ENCODE measurements around the gene KCNQ1. TPM values are rescaled to one million over a fixed set of nuclear protein-coding genes. Genes with fewer than 3 reads are reported as not detected.

The KCNQ1 gene
- total and polyA plus RNA-seq, 9 of the 15 experiments (the other 6 are each of a cell fraction or from before 2014, with no cell fraction given), result 0.44 TPM; not detected in 8

DNA sequence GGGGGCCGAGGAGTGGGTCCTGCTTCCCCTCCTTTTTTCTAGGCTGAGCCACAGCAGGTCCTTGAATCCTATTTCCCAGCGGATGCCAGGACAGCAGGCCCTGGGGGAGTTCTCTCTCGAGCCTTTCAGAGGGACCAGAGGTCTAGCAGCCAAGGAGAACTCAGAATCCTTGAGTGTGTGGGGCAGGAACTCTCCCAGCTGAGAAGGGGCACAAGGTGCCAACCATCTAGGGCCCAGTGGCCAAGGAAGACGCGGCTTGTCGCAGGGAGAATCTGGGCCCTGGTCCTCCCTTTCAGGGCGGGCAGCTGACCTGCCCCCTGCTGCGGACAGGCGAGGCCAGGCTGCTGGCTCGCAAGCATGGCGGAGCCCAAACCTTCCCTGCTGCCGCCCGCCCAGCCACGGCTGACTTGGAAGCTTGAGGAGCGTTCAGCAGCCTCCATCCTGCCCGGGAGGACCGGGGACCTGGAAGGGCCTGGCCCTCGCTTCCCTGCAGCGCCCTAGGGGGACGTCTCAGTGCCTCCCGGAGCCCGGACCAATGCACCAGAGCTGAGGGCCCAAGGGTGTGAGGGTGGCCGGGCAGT is 45.2 kb upstream of the KCNQ1 start (continued):
- TF ChIP-seq, protein P1, sequence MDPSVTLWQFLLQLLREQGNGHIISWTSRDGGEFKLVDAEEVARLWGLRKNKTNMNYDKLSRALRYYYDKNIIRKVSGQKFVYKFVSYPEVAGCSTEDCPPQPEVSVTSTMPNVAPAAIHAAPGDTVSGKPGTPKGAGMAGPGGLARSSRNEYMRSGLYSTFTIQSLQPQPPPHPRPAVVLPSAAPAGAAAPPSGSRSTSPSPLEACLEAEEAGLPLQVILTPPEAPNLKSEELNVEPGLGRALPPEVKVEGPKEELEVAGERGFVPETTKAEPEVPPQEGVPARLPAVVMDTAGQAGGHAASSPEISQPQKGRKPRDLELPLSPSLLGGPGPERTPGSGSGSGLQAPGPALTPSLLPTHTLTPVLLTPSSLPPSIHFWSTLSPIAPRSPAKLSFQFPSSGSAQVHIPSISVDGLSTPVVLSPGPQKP (CRISPR knock-in tag; IDR thresholded peaks at IDR 0.05), result peak; percentile 77; the same call in 1 of the 2 replicates
- TF ChIP-seq SIN3A (IDR thresholded peaks at IDR 0.05; ENCODE audit: borderline replicate concordance in 2 of 2, control insufficient read depth in 1 of 2, low read depth in 2 of 2, low read length in 2 of 2), result peak; percentile 13 to 70; a peak in 1 of 4 replicates

DNA sequence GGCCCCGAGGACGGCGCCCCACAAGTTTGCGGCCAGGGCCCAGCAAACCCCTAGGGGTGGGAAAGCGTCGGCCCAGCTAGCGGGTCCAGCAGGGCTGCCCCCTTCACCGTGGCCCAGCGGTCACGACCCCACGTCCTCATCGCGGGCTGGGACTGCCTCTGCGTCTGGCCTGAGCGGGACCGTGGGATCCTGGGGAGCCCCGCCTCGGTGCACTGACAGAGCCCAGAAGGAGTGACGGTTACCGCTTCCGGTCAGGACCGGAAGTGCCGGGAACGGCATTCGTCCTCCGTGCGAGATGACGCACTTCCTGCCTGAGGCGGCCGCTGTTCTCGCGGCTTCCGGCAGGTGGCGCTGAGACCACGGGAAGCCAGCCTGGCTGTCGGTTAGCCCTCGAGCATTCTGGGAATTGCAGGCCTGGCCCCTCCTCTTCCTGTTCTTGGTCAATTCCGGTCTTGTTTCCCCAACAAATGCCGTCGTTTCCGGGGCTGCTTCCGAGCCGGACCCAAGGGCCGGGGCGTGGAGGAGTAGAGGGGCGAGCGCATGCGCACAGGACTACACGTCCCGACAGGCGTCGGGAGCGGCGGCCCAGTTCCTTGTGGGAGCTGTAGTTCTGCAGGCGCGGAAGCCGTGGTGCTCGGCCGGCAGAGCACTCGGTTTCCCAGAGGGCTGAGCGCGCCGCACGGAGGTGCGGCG is 44.6 kb upstream of the KCNQ1 start, which contains the start of gene TSSC4:
Gene TSSC4, plus strand, starts transcription at position 682 of the 693 bp plus-strand sequence. CDS start 1,884 bp downstream, outside the sequence.
- ChIA-PET CTCF (ENCODE audit: low intra/inter-chr PET ratio) (interaction anchor here (0.6 to 1.6 kb wide), 5 partner anchors 20 to 491 kb away, joined by 3 to 5 read pairs (median 4); no protein-coding TSS in a partner anchor), POLR2A (interaction anchor here (1.0 to 2.3 kb wide), 7 partner anchors 13 to 95 kb away, joined by 3 to 11 read pairs (median 6); partner anchors contain the start of gene CD81)
- Histone ChIP-seq H4K20me1 (replicated peaks; ENCODE audit: control insufficient read depth, insufficient read depth, low read length) (no peaks in the 10 kb centered on the region; the same call in 1 of the 2 replicates), H3K9me1 (ENCODE audit: control insufficient read depth, insufficient read depth, low read length) (no peaks in the 10 kb centered on the region), H3K79me2 (ENCODE audit: control insufficient read depth, insufficient read depth, low read length) (peaks cover 28% of the 10 kb centered on the region), H3K4me1 (replicated peaks in 1 of 2; ENCODE audit: control insufficient read depth in 2 of 2, insufficient read depth in 2 of 2, low read length in 2 of 2) (peaks cover 12 to 73% of the 10 kb centered on the region in 2 experiments; a peak in 4 of 5 replicates), H3K9ac (ENCODE audit: insufficient read depth in 1 of 2, low read depth in 2 of 2, low read length in 2 of 2) (peak within 1 kb of the TSS; percentile 94 to 98), H2AFZ (ENCODE audit: low read depth, low read length) (peak within 1 kb of the TSS; percentile 72; the same call in 1 of the 2 replicates), H3K9me3 (replicated peaks; ENCODE audit: control insufficient read depth, insufficient read depth, low read depth, low read length) (no peaks in the 10 kb centered on the region), H3K27me3 (ENCODE audit: control insufficient read depth in 2 of 2, insufficient read depth in 2 of 2, low read length in 2 of 2) (no peaks in the 10 kb centered on the region), H3K36me3 (ENCODE audit: control insufficient read depth, insufficient read depth, low read length) (peaks cover 50% of the 10 kb centered on the region; the same call in 1 of the 3 replicates), H3K4me3 (peak within 1 kb of the TSS; percentile 87), H3K4me2 (ENCODE audit: insufficient read depth, low read length) (peak within 1 kb of the TSS; percentile 95), H3K27ac (ENCODE audit: extremely low read depth, low read depth, low read length) (peak within 1 kb of the TSS; percentile 77)
- ATAC-seq, result peak; percentile 91
- in situ Hi-C loops (cut with MboI) (no loop called here), intact Hi-C loops (cut with micrococcal nuclease) (loop anchor here (1.0 to 5.0 kb wide), 2 partner anchors 20 to 93 kb away; no protein-coding TSS in a partner anchor)
- BruUV-seq (replicated peaks), result no TSS peak
- 2% methylated on average over 50 of the region's 66 CpGs for WGBS (ENCODE audit: insufficient coverage, low coverage, missing lambda C conversion rate)
- DNase-seq (ENCODE audit: extremely low read depth in 1 of 4, low spot score in 3 of 4), result peak; percentile 93 to 99 (median 98)
- FAIRE-seq, result peak; percentile 100
- TF ChIP-seq ETV1 (tag; conservative IDR thresholded peaks at IDR 0.05; ENCODE audit: low read depth), result peak; percentile 99
- TF ChIP-seq, protein P2, sequence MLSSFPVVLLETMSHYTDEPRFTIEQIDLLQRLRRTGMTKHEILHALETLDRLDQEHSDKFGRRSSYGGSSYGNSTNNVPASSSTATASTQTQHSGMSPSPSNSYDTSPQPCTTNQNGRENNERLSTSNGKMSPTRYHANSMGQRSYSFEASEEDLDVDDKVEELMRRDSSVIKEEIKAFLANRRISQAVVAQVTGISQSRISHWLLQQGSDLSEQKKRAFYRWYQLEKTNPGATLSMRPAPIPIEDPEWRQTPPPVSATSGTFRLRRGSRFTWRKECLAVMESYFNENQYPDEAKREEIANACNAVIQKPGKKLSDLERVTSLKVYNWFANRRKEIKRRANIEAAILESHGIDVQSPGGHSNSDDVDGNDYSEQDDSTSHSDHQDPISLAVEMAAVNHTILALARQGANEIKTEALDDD (IDR thresholded peaks at IDR 0.05), result no peak
- no peak for TF ChIP-seq BDP1 (IDR thresholded peaks at IDR 0.05; ENCODE audit: insufficient read depth, insufficient read length)
- TF ChIP-seq GABPA (tag; conservative IDR thresholded peaks at IDR 0.05; ENCODE audit: low read depth), result peak; percentile 100
- no peak for TF ChIP-seq NFATC3 (IDR thresholded peaks at IDR 0.05)
- TF ChIP-seq, protein P3, sequence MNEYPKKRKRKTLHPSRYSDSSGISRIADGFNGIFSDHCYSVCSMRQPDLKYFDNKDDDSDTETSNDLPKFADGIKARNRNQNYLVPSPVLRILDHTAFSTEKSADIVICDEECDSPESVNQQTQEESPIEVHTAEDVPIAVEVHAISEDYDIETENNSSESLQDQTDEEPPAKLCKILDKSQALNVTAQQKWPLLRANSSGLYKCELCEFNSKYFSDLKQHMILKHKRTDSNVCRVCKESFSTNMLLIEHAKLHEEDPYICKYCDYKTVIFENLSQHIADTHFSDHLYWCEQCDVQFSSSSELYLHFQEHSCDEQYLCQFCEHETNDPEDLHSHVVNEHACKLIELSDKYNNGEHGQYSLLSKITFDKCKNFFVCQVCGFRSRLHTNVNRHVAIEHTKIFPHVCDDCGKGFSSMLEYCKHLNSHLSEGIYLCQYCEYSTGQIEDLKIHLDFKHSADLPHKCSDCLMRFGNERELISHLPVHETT (CRISPR knock-in tag; conservative IDR thresholded peaks at IDR 0.05 in 1 of 2, IDR thresholded peaks at IDR 0.05 in 1 of 2), result peak in 1 of 2 experiments; percentile 99; a peak in 2 of 4 replicates
- TF ChIP-seq ZBTB17 (CRISPR knock-in tag; IDR thresholded peaks at IDR 0.05), result peak; percentile 19
- no peak for TF ChIP-seq BRD4 (IDR thresholded peaks at IDR 0.05)
- TF ChIP-seq, protein P4, sequence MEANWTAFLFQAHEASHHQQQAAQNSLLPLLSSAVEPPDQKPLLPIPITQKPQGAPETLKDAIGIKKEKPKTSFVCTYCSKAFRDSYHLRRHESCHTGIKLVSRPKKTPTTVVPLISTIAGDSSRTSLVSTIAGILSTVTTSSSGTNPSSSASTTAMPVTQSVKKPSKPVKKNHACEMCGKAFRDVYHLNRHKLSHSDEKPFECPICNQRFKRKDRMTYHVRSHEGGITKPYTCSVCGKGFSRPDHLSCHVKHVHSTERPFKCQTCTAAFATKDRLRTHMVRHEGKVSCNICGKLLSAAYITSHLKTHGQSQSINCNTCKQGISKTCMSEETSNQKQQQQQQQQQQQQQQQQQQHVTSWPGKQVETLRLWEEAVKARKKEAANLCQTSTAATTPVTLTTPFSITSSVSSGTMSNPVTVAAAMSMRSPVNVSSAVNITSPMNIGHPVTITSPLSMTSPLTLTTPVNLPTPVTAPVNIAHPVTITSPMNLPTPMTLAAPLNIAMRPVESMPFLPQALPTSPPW (CRISPR knock-in tag; IDR thresholded peaks at IDR 0.05), result peak; percentile 81
- TF ChIP-seq PURB (CRISPR knock-in tag; IDR thresholded peaks at IDR 0.05; ENCODE audit: low read depth), result no peak
- TF ChIP-seq ZEB2 (IDR thresholded peaks at IDR 0.05), result peak; percentile 42; the same call in 1 of the 2 replicates
